CD4-positive, alpha-beta T cell treated with Interleukin-10 for 1 hour (primary cell): ENCODE measurements around the gene CYB5R3.
A peak's percentile ranks its signal among the peaks of the same experiment; 100 is the strongest.
"Not testable (repeated sequence)": the region's sequence is repeated elsewhere in the genome, so short reads cannot be mapped to it uniquely, and the experiment has no call there.

ENCODE experiments used
- DNase-seq: peaks from one replicate; pipeline ENCODE4 v3.0.0-alpha.2; 2020

CYB5R3 gene

GRCh38 chr22:42622061-42622710 is 27.0 kb downstream of the CYB5R3 start:
- DNase-seq = no peak

- peak; percentile 63 for DNase-seq
Measured at GRCh38 chr22:42621505-42622002, 27.6 kb downstream of the CYB5R3 start.

GRCh38 chr22:42620084-42620483 is 29.1 kb downstream of the CYB5R3 start:
- no peak for DNase-seq

- no peak for DNase-seq
Measured at GRCh38 chr22:42619261-42620063, 29.7 kb downstream of the CYB5R3 start.

GRCh38 chr22:42617155-42617983 is 31.8 kb downstream of the CYB5R3 start:
- DNase-seq = no peak

- not testable (repeated sequence) for DNase-seq
Measured at GRCh38 chr22:42615860-42616175, 33.4 kb downstream of the CYB5R3 start.

GRCh38 chr22:42615092-42615859 is 33.9 kb downstream of the CYB5R3 start:
- peak; percentile 92 for DNase-seq

GRCh38 chr22:42614312-42615091 is 34.7 kb downstream of the CYB5R3 start, which contains the start of gene POLDIP3:
TSS of gene POLDIP3 (minus strand) at chr22:42614883. CDS start at chr22:42614857, 26 bp downstream.
- peak; percentile 98 for DNase-seq

- no peak for DNase-seq
Measured at GRCh38 chr22:42613872-42614301, 35.3 kb downstream of the CYB5R3 start.

GRCh38 chr22:42612336-42612735 is 36.9 kb downstream of the CYB5R3 start:
- DNase-seq = no peak

- no peak for DNase-seq
Measured at GRCh38 chr22:42611051-42611450, 38.1 kb downstream of the CYB5R3 start.

- DNase-seq = no peak
Measured at GRCh38 chr22:42610186-42610585, 39.0 kb downstream of the CYB5R3 start.

GRCh38 chr22:42608823-42609361 is 40.3 kb downstream of the CYB5R3 start:
- DNase-seq = no peak

GRCh38 chr22:42608136-42608822 is 40.9 kb downstream of the CYB5R3 start:
- DNase-seq = no peak

- DNase-seq = not testable (repeated sequence)
Measured at GRCh38 chr22:42607641-42608040, 41.6 kb downstream of the CYB5R3 start.

GRCh38 chr22:42604403-42604802 is 44.8 kb downstream of the CYB5R3 start:
- DNase-seq = no peak

- DNase-seq = no peak
Measured at GRCh38 chr22:42603427-42603826, 45.8 kb downstream of the CYB5R3 start.

- DNase-seq = no peak
Measured at GRCh38 chr22:42602470-42602869, 46.7 kb downstream of the CYB5R3 start.

GRCh38 chr22:42601879-42602465 is 47.2 kb downstream of the CYB5R3 start:
- no peak for DNase-seq

GRCh38 chr22:42596863-42597530 is 52.2 kb downstream of the CYB5R3 start:
- DNase-seq = no peak
